H1 (cell line): ENCODE results near the gene BCL2. TPM values are rescaled to one million over a fixed set of nuclear protein-coding genes. Genes with fewer than 3 reads are reported as not detected.

ENCODE experiments used
- SP2 ChIP-seq: IDR thresholded peaks from 2 replicates; pipeline ENCODE4 v1.6.1; 2012; ENCODE audit warnings: mild to moderate bottlenecking, low read length, inconsistent platforms
- polyA plus RNA-seq, 7 experiments: library from polyadenylated mRNA; depleted of rRNA in 3 of 7; stranded (reverse) in 5 of 7; unstranded in 2 of 7; fragments of >200 nt in 5 of 7; fragments of 200-250 nt in 2 of 7; gene quantifications; 1 replicate in 5 of 7; 2 replicates in 1 of 7; 4 replicates in 1 of 7; pipeline versions ENCODE4 v1.2.1 to v1.2.3, GENCODE V29; 2011 to 2013; ENCODE audit warnings: missing spikeins in 2 of 7, mixed read lengths in 2 of 7
- total RNA-seq: library from RNA; stranded (reverse); fragmentation: NEBNext Ultra II Directional; extraction: Animal tissue kit (Norgen Biotek cat#: 25700); gene quantifications from 2 replicates; pipeline ENCODE4 v1.2.1, GENCODE V29; 2021

Gene BCL2
- total and polyA plus RNA-seq, 2 of the 8 experiments (the other 6 are each of a cell fraction or from before 2014, with no cell fraction given), result 0.59 to 4.5 TPM

DNA sequence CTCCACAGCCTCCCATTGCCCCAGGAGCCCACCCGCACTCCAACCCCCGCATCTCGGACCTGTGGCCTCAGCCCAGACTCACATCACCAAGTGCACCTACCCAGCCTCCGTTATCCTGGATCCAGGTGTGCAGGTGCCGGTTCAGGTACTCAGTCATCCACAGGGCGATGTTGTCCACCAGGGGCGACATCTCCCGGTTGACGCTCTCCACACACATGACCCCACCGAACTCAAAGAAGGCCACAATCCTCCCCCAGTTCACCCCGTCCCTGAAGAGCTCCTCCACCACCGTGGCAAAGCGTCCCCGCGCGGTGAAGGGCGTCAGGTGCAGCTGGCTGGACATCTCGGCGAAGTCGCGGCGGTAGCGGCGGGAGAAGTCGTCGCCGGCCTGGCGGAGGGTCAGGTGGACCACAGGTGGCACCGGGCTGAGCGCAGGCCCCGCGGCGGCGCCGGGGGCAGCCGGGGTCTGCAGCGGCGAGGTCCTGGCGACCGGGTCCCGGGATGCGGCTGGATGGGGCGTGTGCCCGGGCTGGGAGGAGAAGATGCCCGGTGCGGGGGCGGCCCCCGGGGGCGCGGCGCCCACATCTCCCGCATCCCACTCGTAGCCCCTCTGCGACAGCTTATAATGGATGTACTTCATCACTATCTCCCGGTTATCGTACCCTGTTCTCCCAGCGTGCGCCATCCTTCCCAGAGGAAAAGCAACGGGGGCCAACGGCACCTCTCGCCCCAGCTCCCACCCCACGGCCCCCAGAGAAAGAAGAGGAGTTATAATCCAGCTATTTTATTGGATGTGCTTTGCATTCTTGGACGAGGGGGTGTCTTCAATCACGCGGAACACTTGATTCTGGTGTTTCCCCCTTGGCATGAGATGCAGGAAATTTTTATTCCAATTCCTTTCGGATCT is 1.3 kb downstream of the BCL2 start (continued):
- TF ChIP-seq SP2, result no peak
